Pancreas (tissue), 10 donors: ENCODE measurements around the gene OR7D4. TPM values are rescaled to one million over a fixed set of nuclear protein-coding genes. Genes with fewer than 3 reads are reported as not detected.
A peak's percentile ranks its signal among the peaks of the same experiment; 100 is the strongest.
"Not testable (repeated sequence)": the region's sequence is repeated elsewhere in the genome, so short reads cannot be mapped to it uniquely, and the experiment has no call there.

ENCODE experiments used
- ATAC-seq, 4 donors: fragments of 200-7000 bp; cut with Tn5 transposase; one replicate each; pipeline versions ENCODE4 v1.8.0 to v1.9.1; 2020; ENCODE audit warnings: mild to moderate bottlenecking in 4 of 4, moderate library complexity in 4 of 4
- DNase-seq, 6 donors: peaks; one replicate each; pipeline ENCODE4 v3.0.0-alpha.2; 2020
- FAIRE-seq: peaks from 2 replicates; lab custom pipeline; 2012; peaks lifted over from hg19 to GRCh38; lab: Jason Lieb, UNC
- H3K27ac ChIP-seq, 4 donors: fragments of 200-600 bp; sonication (generic); 1 replicate in 3 of 4; 2 replicates in 1 of 4; pipeline versions ENCODE4 v1.5.0 to v1.8.0; 2020
- H3K27me3 ChIP-seq, 4 donors: fragments of 200-600 bp; one replicate each; pipeline ENCODE4 v1.8.0; 2021
- H3K36me3 ChIP-seq, 3 donors: fragments of 200-600 bp; sonication (generic) in 1 of 3; one replicate each; pipeline versions ENCODE4 v1.5.0 to v1.8.0; 2020 to 2021
- H3K4me1 ChIP-seq, 3 donors: fragments of 200-600 bp; one replicate each; pipeline ENCODE4 v1.8.0; 2021
- H3K4me3 ChIP-seq, 4 donors: fragments of 200-600 bp; sonication (generic) in 2 of 4; one replicate each; pipeline versions ENCODE4 v1.5.0 to v1.8.0; 2020 to 2021
- H3K9me3 ChIP-seq, 4 donors: fragments of 200-600 bp; one replicate each; pipeline ENCODE4 v1.8.0; 2021
- WGBS, 2 donors: extraction: QIAGEN DNeasy Blood & Tissue Kit; methylation state at CpG; one replicate each; pipeline ENCODE4 v1.1.7; 2013; 5-methylcytosine and 5-hydroxymethylcytosine counted together
- intact Hi-C, 3 donors: fragments of 100-400 bp; cut with DNase I; formaldehyde crosslinking; loops; one replicate each; pipeline versions ENCODE4 v1.11.1 to v1.14.2; 2022
- polyA plus RNA-seq, 2 donors: library from polyadenylated mRNA; stranded (reverse); fragments of 200-250 nt; gene quantifications; one replicate each; pipeline ENCODE4 v1.2.3, GENCODE V29; 2013
- total RNA-seq, 6 donors: library from RNA; stranded (reverse); fragmentation: NEBNext Ultra II Directional in 4 of 6; extraction: Animal tissue kit (Norgen Biotek cat#: 25700) in 4 of 6; gene quantifications; one replicate each; pipeline versions ENCODE4 v1.2.1 to v1.2.4, GENCODE V29; 2021 to 2023
- TF ChIP-seq, protein P1 (sequence below), 4 donors: fragments of 200-600 bp; sonication (generic) in 3 of 4; IDR thresholded peaks; one replicate each; pipeline versions ENCODE4 v1.5.0 to v1.8.0; 2021; ENCODE audit warnings: antibody characterized with exemption in 4 of 4
- donor health status: healthy with polysubstance abuse.
- donor health status: DM: no; HTN: no; CAD: no; lungs with moderate emphysema.
- donor health status: DM: no; HTN: no; CAD: no.
- donor health status: control.
- donor health status: control.
- donor health status: Bipolar disorder and iron deficiency.
- donor health status: DM: yes; HTN: yes; CAD: no.
- donor health status: DM: no; HTN: no; CAD: no.
- donor health status: DM: no; HTN: no; CAD: no.
- donor health status: DM: yes; HTN: yes; CAD: no.

Gene OR7D4
- not detected for total RNA-seq
- polyA plus RNA-seq = not detected

DNA sequence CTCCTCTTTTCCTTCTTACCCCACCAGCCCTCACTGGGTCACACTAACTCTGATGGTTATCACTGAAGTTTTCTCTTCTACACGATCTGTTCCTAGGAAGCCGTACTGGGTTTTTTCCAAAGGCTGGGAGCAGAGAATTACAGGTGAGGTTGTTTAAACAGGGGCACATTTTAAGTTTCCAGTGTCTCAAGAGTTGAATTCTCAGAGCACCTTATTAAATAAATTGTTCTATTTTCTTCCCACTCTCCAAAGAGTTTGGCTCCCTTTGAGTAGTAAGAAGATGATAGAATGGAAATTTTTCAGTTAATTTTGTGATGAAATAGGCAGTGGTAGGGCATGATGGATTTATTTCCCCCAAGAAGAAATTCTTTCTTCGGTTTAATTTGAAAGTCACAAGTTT, at the start of gene OR7D4:
Gene OR7D4, minus strand, starts transcription at position 101 of the 400 bp plus-strand sequence. CDS start 4,752 bp downstream, outside the sequence.
- ATAC-seq (no peak), FAIRE-seq (no peak), DNase-seq (no peak)
- TF ChIP-seq, protein P1, sequence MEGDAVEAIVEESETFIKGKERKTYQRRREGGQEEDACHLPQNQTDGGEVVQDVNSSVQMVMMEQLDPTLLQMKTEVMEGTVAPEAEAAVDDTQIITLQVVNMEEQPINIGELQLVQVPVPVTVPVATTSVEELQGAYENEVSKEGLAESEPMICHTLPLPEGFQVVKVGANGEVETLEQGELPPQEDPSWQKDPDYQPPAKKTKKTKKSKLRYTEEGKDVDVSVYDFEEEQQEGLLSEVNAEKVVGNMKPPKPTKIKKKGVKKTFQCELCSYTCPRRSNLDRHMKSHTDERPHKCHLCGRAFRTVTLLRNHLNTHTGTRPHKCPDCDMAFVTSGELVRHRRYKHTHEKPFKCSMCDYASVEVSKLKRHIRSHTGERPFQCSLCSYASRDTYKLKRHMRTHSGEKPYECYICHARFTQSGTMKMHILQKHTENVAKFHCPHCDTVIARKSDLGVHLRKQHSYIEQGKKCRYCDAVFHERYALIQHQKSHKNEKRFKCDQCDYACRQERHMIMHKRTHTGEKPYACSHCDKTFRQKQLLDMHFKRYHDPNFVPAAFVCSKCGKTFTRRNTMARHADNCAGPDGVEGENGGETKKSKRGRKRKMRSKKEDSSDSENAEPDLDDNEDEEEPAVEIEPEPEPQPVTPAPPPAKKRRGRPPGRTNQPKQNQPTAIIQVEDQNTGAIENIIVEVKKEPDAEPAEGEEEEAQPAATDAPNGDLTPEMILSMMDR (IDR thresholded peaks at IDR 0.05) = no peak
- Histone ChIP-seq H3K36me3 (no peaks in the 10 kb centered on the region), H3K4me3 (no peak within 1 kb of the TSS), H3K4me1 (no peaks in the 10 kb centered on the region), H3K27me3 (no peaks in the 10 kb centered on the region), H3K9me3 (no peaks in the 10 kb centered on the region), H3K27ac (no peak within 1 kb of the TSS)
- WGBS, 2 donors = 44 to 64% methylated on average over 3 of the region's 3 CpGs
- intact Hi-C loops = no loop called here

DNA sequence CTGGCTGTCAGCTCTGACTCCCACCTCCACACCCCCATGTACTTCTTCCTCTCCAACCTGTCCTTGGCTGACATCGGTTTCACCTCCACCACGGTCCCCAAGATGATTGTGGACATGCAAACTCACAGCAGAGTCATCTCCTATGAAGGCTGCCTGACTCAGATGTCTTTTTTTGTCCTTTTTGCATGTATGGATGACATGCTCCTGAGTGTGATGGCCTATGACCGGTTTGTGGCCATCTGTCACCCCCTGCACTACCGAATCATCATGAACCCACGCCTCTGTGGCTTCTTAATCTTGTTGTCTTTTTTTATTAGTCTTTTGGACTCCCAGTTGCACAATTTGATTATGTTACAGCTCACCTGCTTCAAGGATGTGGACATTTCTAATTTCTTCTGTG, 31.8 kb upstream of the OR7D4 start:
- Histone ChIP-seq H3K4me1 (no peaks in the 10 kb centered on the region), H3K9me3 (no peaks in the 10 kb centered on the region), H3K4me3 (no peak overlapping the region), H3K36me3 (no peaks in the 10 kb centered on the region), H3K27me3 (peaks cover 0 to 3% (median 0%) of the 10 kb centered on the region in 4 donors), H3K27ac (no peak overlapping the region)
- TF ChIP-seq, protein P1 (IDR thresholded peaks at IDR 0.05) = no peak
- no peak for DNase-seq
- intact Hi-C loops = no loop called here
- 49 to 62% methylated on average over 5 of the region's 5 CpGs for WGBS, 2 donors
- no peak for ATAC-seq
- FAIRE-seq = no peak

DNA sequence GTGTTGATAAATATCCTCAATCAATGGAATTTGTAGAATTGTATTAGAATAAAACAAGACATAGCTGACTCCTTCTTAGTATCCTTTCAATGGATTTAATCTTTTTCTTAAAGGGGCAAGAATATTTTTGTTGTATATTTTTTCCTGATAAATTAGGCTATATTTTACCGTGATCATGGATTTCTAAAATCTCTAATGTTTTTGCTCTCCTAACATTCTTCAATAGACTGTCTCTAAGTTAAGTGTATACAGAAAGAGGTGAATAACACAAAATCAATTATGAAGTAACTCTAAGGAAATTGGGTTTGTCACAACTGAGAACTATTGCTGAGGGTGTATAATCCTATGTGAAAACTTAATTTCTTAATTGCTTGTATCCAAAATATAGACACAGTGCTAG, 31.2 kb upstream of the OR7D4 start, which contains the start of gene OR7E24:
Gene OR7E24, plus strand, starts transcription at position 301 of the 400 bp plus-strand sequence. CDS start 114 bp downstream, outside the sequence.
- intact Hi-C loops = no loop called here
- ATAC-seq = no peak
- no peak for FAIRE-seq
- Histone ChIP-seq H3K27me3 (peaks cover 0 to 3% (median 0%) of the 10 kb centered on the region in 4 donors), H3K4me3 (no peak within 1 kb of the TSS), H3K36me3 (no peaks in the 10 kb centered on the region), H3K4me1 (no peaks in the 10 kb centered on the region), H3K27ac (no peak within 1 kb of the TSS), H3K9me3 (no peaks in the 10 kb centered on the region)
- WGBS, 2 donors = 48 to 71% methylated on average over 1 of the region's 1 CpG
- TF ChIP-seq, protein P1 (IDR thresholded peaks at IDR 0.05) = no peak
- DNase-seq = no peak

DNA sequence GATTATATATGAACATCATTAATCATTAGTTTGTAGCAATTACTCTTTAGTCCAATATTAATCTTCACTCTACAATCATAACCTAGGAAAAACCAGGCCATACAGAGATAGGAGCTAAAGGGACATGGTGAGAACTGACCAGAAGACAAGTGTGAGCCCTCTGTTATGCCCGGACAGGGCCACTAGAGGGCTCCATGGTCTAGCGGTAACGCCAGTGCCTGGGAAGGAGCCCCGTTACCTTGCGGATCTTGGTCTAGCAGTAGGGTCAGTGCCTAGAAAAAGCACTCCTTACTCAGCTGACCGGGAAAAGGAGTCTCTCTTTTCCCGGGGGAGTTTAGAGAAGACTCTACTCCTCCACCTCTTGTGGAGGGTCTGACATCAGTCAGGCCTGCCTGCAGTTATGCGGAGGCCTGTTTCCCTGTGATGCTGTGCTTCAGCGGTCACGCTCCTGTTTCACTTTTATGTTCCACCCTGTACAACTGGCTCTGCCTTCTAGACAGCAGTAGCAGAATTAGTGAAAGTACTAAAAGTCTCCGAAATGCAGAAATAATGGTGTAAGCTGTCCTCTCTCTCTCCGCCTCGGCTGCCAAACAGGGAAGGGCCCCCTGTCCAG, 13.8 kb downstream of the OR7D4 start:
- H3K27ac ChIP-seq = no peak overlapping the region
- no peaks in the 10 kb centered on the region for H3K4me1 ChIP-seq
- TF ChIP-seq, protein P1 (IDR thresholded peaks at IDR 0.05) = peak; percentile 54 to 93 (median 84)
- intact Hi-C loops = loop anchor here in 2 of 3 donors (10.0 kb wide), 2 partner anchors 579 to 589 kb away; no protein-coding TSS in a partner anchor
- FAIRE-seq (peak; percentile 26), ATAC-seq (peak in 3 of 4 donors; percentile 89 to 96 (median 89)), DNase-seq (peak; percentile 45 to 86 (median 71))
- no peaks in the 10 kb centered on the region for H3K36me3 ChIP-seq
- peaks cover 0 to 4% (median 0%) of the 10 kb centered on the region in 4 donors for H3K27me3 ChIP-seq
- H3K9me3 ChIP-seq = no peaks in the 10 kb centered on the region
- H3K4me3 ChIP-seq = peak overlapping the region in 1 of 4 donors; percentile 17
- 28 to 32% methylated on average over 13 of the region's 13 CpGs for WGBS, 2 donors

DNA sequence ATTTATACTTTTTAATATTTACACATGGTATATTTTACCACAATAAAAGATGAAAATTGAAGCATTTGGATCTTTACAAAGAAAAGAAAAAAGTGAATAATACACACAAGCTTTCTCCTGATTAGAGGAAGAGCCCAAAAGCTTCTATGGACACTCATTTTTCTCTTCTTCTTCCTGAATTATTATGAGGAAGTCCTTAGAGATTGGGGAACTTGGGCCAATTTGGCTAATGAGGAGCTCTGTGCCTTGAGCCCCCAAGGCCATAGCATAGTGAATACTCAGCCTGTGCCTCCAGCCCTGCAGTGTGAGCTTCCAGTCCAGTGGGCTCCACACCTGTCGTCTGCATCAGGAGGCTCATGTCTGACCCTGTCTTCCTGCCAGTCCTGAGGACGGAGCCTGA, 21.3 kb downstream of the OR7D4 start:
- H3K4me1 ChIP-seq, intact Hi-C loops, H3K27ac ChIP-seq, FAIRE-seq, DNase-seq, ATAC-seq, H3K36me3 ChIP-seq, H3K27me3 ChIP-seq, H3K9me3 ChIP-seq, H3K4me3 ChIP-seq: not testable (repeated sequence)
- WGBS, 2 donors = 50 to 52% methylated on average over 1 to 2 of the region's 2 CpGs
